ENCODE results near the gene PRXL2B. TPM values are rescaled to one million over a fixed set of nuclear protein-coding genes. Genes with fewer than 3 reads are reported as not detected.

Gene PRXL2B
- total RNA-seq, 1 donor from 2014 or later, result 42.0 TPM

DNA sequence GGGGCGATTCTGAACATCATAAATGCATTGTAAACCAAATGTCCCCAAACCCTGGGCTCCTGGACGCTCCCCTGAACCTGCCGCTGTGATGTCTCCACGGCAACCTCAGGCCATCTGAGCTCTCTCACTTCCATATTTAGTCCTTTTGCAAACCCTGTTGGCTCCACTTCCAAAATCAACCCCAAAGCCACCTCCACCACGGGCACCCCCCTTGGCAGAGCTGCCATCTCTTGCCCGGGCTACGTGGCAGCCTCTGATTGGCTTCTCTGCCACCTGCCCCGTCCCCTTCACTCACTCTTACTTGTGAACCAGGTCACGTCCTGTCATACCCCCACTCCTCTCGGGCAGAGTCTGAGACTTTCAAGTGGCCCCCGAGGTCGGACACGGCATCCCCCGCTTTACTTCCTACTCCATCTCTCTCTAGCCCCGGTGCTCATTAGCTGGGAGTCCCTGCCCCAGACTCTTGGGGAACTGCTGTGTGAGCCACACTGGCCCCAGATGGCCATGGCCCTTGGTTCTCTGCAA is 15.8 kb downstream of the PRXL2B start:
- no peak overlapping the region for H3K4me3 ChIP-seq (ENCODE audit: low read depth, low read length)
- peaks cover 10% of the 10 kb centered on the region for H3K27me3 ChIP-seq (ENCODE audit: control insufficient read depth, insufficient read depth, low read length)
- no peaks in the 10 kb centered on the region for H3K36me3 ChIP-seq (ENCODE audit: control insufficient read depth, insufficient read depth, low read length)
- no peak for DNase-seq (ENCODE audit: low read depth)
- TF ChIP-seq, protein P1, sequence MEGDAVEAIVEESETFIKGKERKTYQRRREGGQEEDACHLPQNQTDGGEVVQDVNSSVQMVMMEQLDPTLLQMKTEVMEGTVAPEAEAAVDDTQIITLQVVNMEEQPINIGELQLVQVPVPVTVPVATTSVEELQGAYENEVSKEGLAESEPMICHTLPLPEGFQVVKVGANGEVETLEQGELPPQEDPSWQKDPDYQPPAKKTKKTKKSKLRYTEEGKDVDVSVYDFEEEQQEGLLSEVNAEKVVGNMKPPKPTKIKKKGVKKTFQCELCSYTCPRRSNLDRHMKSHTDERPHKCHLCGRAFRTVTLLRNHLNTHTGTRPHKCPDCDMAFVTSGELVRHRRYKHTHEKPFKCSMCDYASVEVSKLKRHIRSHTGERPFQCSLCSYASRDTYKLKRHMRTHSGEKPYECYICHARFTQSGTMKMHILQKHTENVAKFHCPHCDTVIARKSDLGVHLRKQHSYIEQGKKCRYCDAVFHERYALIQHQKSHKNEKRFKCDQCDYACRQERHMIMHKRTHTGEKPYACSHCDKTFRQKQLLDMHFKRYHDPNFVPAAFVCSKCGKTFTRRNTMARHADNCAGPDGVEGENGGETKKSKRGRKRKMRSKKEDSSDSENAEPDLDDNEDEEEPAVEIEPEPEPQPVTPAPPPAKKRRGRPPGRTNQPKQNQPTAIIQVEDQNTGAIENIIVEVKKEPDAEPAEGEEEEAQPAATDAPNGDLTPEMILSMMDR (IDR thresholded peaks at IDR 0.05; ENCODE audit: insufficient read depth, low read length, poor library complexity, severe bottlenecking), result no peak

- H3K4me3 ChIP-seq (ENCODE audit: low read depth, low read length), result no peak overlapping the region
- DNase-seq (ENCODE audit: low read depth), result no peak
- no peaks in the 10 kb centered on the region for H3K36me3 ChIP-seq (ENCODE audit: control insufficient read depth, insufficient read depth, low read length)
- peaks cover 6% of the 10 kb centered on the region for H3K27me3 ChIP-seq (ENCODE audit: control insufficient read depth, insufficient read depth, low read length)
- TF ChIP-seq, protein P1 (IDR thresholded peaks at IDR 0.05; ENCODE audit: insufficient read depth, low read length, poor library complexity, severe bottlenecking), result no peak
Observed at GRCh38 chr1:2602866-2603520, 16.4 kb downstream of the PRXL2B start.

- H3K27me3 ChIP-seq (ENCODE audit: control insufficient read depth, insufficient read depth, low read length), result peaks cover 5% of the 10 kb centered on the region
- DNase-seq (ENCODE audit: low read depth), result no peak
- TF ChIP-seq, protein P1 (IDR thresholded peaks at IDR 0.05; ENCODE audit: insufficient read depth, low read length, poor library complexity, severe bottlenecking), result no peak
- H3K4me3 ChIP-seq (ENCODE audit: low read depth, low read length), result no peak overlapping the region
- H3K36me3 ChIP-seq (ENCODE audit: control insufficient read depth, insufficient read depth, low read length), result no peaks in the 10 kb centered on the region
Observed at GRCh38 chr1:2603521-2604155, 17.1 kb downstream of the PRXL2B start.

GRCh38 chr1:2604156-2604843 is 17.7 kb downstream of the PRXL2B start:
- H3K36me3 ChIP-seq (ENCODE audit: control insufficient read depth, insufficient read depth, low read length), result no peaks in the 10 kb centered on the region
- TF ChIP-seq, protein P1 (IDR thresholded peaks at IDR 0.05; ENCODE audit: insufficient read depth, low read length, poor library complexity, severe bottlenecking), result no peak
- peaks cover 8% of the 10 kb centered on the region for H3K27me3 ChIP-seq (ENCODE audit: control insufficient read depth, insufficient read depth, low read length)
- no peak overlapping the region for H3K4me3 ChIP-seq (ENCODE audit: low read depth, low read length)
- no peak for DNase-seq (ENCODE audit: low read depth)

- Histone ChIP-seq H3K27me3 (ENCODE audit: control insufficient read depth, insufficient read depth, low read length) (peaks cover 10% of the 10 kb centered on the region), H3K4me3 (ENCODE audit: low read depth, low read length) (no peak overlapping the region), H3K36me3 (ENCODE audit: control insufficient read depth, insufficient read depth, low read length) (no peaks in the 10 kb centered on the region)
- TF ChIP-seq, protein P1 (IDR thresholded peaks at IDR 0.05; ENCODE audit: insufficient read depth, low read length, poor library complexity, severe bottlenecking), result no peak
- no peak for DNase-seq (ENCODE audit: low read depth)
Observed at GRCh38 chr1:2604844-2605508, 18.4 kb downstream of the PRXL2B start.

Measured in kidney epithelial cell (primary cell).